Hepatocyte (in vitro differentiated cells): ENCODE measurements around the gene NFAT5. TPM values are rescaled to one million over a fixed set of nuclear protein-coding genes. Genes with fewer than 3 reads are reported as not detected.
"Not testable (repeated sequence)": the region's sequence is repeated elsewhere in the genome, so short reads cannot be mapped to it uniquely, and the experiment has no call there.

Experiments used
- DNase-seq: peaks from one replicate; pipeline ENCODE4 v3.0.0-alpha.2; 2016; ENCODE audit warnings: low spot score
- H2AFZ ChIP-seq: fragments of 200-600 bp; sonication (generic); 2 replicates; pipeline ENCODE4 v1.6.0; 2016; ENCODE audit warnings: antibody characterized with exemption, mild to moderate bottlenecking
- H3K27ac ChIP-seq: fragments of 200-600 bp; sonication (generic); 2 replicates; pipeline ENCODE4 v1.5.1; 2016; ENCODE audit warnings: mild to moderate bottlenecking
- H3K27me3 ChIP-seq: fragments of 200-600 bp; sonication (generic); 2 replicates; pipeline ENCODE4 v1.6.1; 2016
- H3K36me3 ChIP-seq: fragments of 200-600 bp; sonication (generic); replicated peaks from 2 replicates; pipeline ENCODE4 v1.5.1; 2016; ENCODE audit warnings: low read depth; ENCODE audit not compliant: insufficient read depth
- H3K4me1 ChIP-seq: fragments of 200-600 bp; sonication (generic); 2 replicates; pipeline ENCODE4 v1.5.1; 2016; ENCODE audit warnings: mild to moderate bottlenecking, moderate library complexity; ENCODE audit not compliant: insufficient read depth
- H3K4me2 ChIP-seq: fragments of 200-600 bp; sonication (generic); 2 replicates; pipeline ENCODE4 v1.6.0; 2016
- H3K4me3 ChIP-seq: fragments of 200-600 bp; sonication (generic); 2 replicates; pipeline ENCODE4 v1.5.1; 2016; ENCODE audit warnings: mild to moderate bottlenecking
- H3K79me2 ChIP-seq: fragments of 200-600 bp; sonication (generic); 2 replicates; pipeline ENCODE4 v1.6.0; 2017; ENCODE audit warnings: mild to moderate bottlenecking
- H3K9me2 ChIP-seq: fragments of 200-600 bp; sonication (generic); replicated peaks from 2 replicates; pipeline ENCODE4 v1.6.0; 2017; ENCODE audit warnings: mild to moderate bottlenecking; ENCODE audit not compliant: insufficient read depth
- H3K9me3 ChIP-seq: fragments of 200-600 bp; sonication (generic); 2 replicates; pipeline ENCODE4 v1.5.1; 2016; ENCODE audit warnings: low read depth, mild to moderate bottlenecking
- H4K20me1 ChIP-seq: fragments of 200-600 bp; sonication (generic); 2 replicates; pipeline ENCODE4 v1.6.0; 2016; ENCODE audit warnings: mild to moderate bottlenecking; ENCODE audit not compliant: insufficient read depth, poor library complexity, severe bottlenecking
- EZH2 ChIP-seq: fragments of 200-600 bp; sonication (generic); IDR thresholded peaks from 2 replicates; pipeline ENCODE4 v1.6.1; 2016; ENCODE audit warnings: antibody characterized with exemption, mild to moderate bottlenecking, borderline replicate concordance
- EZH2phosphoT487 ChIP-seq: fragments of 200-600 bp; sonication (generic); IDR thresholded peaks from one replicate; pipeline ENCODE4 v1.6.1; 2018; ENCODE audit warnings: antibody characterized with exemption, mild to moderate bottlenecking, low read depth, moderate library complexity; ENCODE audit not compliant: unreplicated experiment, severe bottlenecking
- WGBS: methylation state at CpG from one replicate; pipeline ENCODE4 v1.1.6; 2016; ENCODE audit warnings: low lambda C conversion rate; ENCODE audit errors: missing lambda C conversion rate; 5-methylcytosine and 5-hydroxymethylcytosine counted together
- polyA plus RNA-seq: library from polyadenylated mRNA; unstranded; fragments of >200 nt; fragmentation: Nextera tagmentation; extraction: Ambion mirVana; gene quantifications from 2 replicates; pipeline ENCODE4 v1.2.1, GENCODE V29; 2016
- total RNA-seq: library from RNA; depleted of rRNA; stranded (reverse); fragments of >200 nt; gene quantifications from 2 replicates; pipeline ENCODE4 v1.2.3, GENCODE V29; 2014
- TF ChIP-seq, protein P1 (sequence below): fragments of 200-600 bp; sonication (generic); IDR thresholded peaks from 2 replicates; pipeline ENCODE4 v1.5.1; 2016; ENCODE audit warnings: antibody characterized with exemption, mild to moderate bottlenecking; ENCODE audit not compliant: poor library complexity

NFAT5 gene
- total and polyA plus RNA-seq, 2 experiments from 2014 or later, result 9.2 to 30.7 TPM

DNA sequence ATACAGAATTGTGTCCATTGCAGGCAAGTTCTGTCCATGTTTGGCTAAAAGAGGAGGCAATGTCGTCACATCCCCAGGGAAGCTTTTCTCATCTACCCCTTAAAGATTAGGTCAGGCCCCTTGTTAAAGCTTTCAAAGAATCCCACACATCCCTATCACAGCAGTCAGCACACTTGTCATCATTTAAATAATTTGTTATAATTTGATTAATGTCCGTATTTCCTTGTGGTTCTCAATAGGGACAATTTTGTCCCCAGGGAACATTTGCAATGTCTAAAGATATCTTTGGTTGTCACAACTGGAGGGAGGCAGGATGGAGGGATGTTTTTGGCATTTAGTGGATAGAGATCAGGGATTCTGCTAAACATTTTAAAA, 28.1 kb upstream of the NFAT5 start:
- no peak for DNase-seq
- no peak overlapping the region for H2AFZ ChIP-seq
- no peaks in the 10 kb centered on the region for H3K4me1 ChIP-seq
- no peaks in the 10 kb centered on the region for H3K9me2 ChIP-seq
- H3K27me3 ChIP-seq, result no peaks in the 10 kb centered on the region
- H3K36me3 ChIP-seq, result no peaks in the 10 kb centered on the region
- no peaks in the 10 kb centered on the region for H3K9me3 ChIP-seq
- no peak overlapping the region for H3K4me2 ChIP-seq
- no peak overlapping the region for H3K27ac ChIP-seq
- no peaks in the 10 kb centered on the region for H4K20me1 ChIP-seq
- no peak for TF ChIP-seq EZH2
- no peak for TF ChIP-seq EZH2phosphoT487
- TF ChIP-seq, protein P1, sequence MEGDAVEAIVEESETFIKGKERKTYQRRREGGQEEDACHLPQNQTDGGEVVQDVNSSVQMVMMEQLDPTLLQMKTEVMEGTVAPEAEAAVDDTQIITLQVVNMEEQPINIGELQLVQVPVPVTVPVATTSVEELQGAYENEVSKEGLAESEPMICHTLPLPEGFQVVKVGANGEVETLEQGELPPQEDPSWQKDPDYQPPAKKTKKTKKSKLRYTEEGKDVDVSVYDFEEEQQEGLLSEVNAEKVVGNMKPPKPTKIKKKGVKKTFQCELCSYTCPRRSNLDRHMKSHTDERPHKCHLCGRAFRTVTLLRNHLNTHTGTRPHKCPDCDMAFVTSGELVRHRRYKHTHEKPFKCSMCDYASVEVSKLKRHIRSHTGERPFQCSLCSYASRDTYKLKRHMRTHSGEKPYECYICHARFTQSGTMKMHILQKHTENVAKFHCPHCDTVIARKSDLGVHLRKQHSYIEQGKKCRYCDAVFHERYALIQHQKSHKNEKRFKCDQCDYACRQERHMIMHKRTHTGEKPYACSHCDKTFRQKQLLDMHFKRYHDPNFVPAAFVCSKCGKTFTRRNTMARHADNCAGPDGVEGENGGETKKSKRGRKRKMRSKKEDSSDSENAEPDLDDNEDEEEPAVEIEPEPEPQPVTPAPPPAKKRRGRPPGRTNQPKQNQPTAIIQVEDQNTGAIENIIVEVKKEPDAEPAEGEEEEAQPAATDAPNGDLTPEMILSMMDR, result no peak
- H3K79me2 ChIP-seq, result no peaks in the 10 kb centered on the region
- no peak overlapping the region for H3K4me3 ChIP-seq
- WGBS, result 66% methylated on average over 2 of the region's 2 CpGs

DNA sequence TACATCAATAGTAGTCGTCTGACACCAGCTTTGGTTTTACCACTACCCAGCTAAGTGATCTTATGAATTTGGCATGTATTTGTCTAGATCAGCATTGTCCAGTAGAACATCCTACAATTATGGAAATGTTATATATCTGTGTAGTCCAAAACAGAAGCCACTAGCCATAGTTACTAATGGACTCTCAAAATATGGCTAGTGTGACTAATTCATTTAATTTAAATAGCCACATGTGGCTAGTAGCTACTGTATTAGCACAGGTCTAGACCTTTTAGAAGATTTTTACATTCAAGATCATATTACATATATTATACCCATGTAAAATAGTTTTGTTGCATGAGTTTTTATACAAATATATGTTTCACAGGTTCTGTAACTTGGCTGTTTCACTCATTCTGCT, 27.0 kb upstream of the NFAT5 start:
- no peaks in the 10 kb centered on the region for H3K27me3 ChIP-seq
- no peaks in the 10 kb centered on the region for H3K36me3 ChIP-seq
- H2AFZ ChIP-seq, result no peak overlapping the region
- no peak overlapping the region for H3K27ac ChIP-seq
- no peaks in the 10 kb centered on the region for H3K9me2 ChIP-seq
- H4K20me1 ChIP-seq, result no peaks in the 10 kb centered on the region
- H3K9me3 ChIP-seq, result no peaks in the 10 kb centered on the region
- DNase-seq, result no peak
- H3K79me2 ChIP-seq, result no peaks in the 10 kb centered on the region
- no peak for TF ChIP-seq EZH2
- TF ChIP-seq, protein P1, result no peak
- no peak for TF ChIP-seq EZH2phosphoT487
- WGBS, result 82% methylated on average over 1 of the region's 1 CpG
- H3K4me2 ChIP-seq, result no peak overlapping the region
- no peaks in the 10 kb centered on the region for H3K4me1 ChIP-seq
- H3K4me3 ChIP-seq, result no peak overlapping the region

DNA sequence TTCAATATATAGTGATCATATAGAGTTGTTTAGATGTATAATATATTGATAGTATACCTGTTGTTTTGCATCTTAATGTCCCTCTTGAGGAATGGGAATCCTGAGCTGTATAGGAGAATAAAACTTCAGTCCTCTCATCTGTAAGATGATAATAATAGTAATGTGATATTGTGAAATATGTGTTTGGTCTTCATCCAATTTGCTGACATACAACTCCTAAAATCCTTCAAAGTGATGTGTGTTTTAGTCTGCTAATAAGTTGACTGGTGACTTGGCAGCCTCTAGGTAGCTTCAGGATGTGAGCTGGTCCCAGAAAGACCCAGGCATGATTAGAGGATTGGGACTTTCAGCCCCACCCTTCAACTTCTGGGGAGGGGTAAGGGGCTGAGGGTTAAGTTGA, 22.8 kb upstream of the NFAT5 start:
- H3K4me2 ChIP-seq, result no peak overlapping the region
- no peaks in the 10 kb centered on the region for H3K36me3 ChIP-seq
- H3K79me2 ChIP-seq, result no peaks in the 10 kb centered on the region
- H3K9me2 ChIP-seq, result no peaks in the 10 kb centered on the region
- H3K27me3 ChIP-seq, result no peaks in the 10 kb centered on the region
- no peak overlapping the region for H3K4me3 ChIP-seq
- no peaks in the 10 kb centered on the region for H3K4me1 ChIP-seq
- TF ChIP-seq EZH2, result no peak
- TF ChIP-seq, protein P1, result no peak
- TF ChIP-seq EZH2phosphoT487, result no peak
- H2AFZ ChIP-seq, result no peak overlapping the region
- no peaks in the 10 kb centered on the region for H3K9me3 ChIP-seq
- DNase-seq, result no peak
- no peaks in the 10 kb centered on the region for H4K20me1 ChIP-seq
- no peak overlapping the region for H3K27ac ChIP-seq

DNA sequence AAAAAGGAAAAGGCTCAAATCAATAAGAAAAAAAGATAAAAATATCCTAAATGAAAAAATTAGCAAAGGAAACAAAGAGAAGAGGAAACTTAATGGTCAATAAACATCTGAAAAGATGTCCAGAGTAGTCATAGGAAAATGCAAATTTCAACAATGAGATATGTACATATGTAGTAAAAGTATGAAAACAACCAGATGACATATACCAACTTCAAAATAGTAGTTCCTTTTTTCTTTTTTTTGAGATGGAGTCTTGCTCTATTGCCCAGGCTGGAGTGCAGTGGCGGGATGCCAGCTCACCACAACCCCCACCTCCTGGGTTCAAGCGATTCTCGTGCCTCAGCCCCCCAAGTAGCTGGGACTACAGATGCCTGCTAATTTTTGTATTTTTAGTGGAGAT, 21.7 kb upstream of the NFAT5 start:
- Histone ChIP-seq H3K79me2 (no peaks in the 10 kb centered on the region), H3K9me2 (no peaks in the 10 kb centered on the region), H3K36me3 (no peaks in the 10 kb centered on the region), H2AFZ (no peak overlapping the region), H3K4me3 (no peak overlapping the region), H3K27me3 (no peaks in the 10 kb centered on the region), H3K4me2 (no peak overlapping the region), H3K9me3 (no peaks in the 10 kb centered on the region), H4K20me1 (no peaks in the 10 kb centered on the region), H3K27ac (no peak overlapping the region), H3K4me1 (no peaks in the 10 kb centered on the region)
- WGBS, result 90% methylated on average over 3 of the region's 3 CpGs
- no peak for TF ChIP-seq EZH2phosphoT487
- TF ChIP-seq, protein P1, result no peak
- DNase-seq, result no peak

DNA sequence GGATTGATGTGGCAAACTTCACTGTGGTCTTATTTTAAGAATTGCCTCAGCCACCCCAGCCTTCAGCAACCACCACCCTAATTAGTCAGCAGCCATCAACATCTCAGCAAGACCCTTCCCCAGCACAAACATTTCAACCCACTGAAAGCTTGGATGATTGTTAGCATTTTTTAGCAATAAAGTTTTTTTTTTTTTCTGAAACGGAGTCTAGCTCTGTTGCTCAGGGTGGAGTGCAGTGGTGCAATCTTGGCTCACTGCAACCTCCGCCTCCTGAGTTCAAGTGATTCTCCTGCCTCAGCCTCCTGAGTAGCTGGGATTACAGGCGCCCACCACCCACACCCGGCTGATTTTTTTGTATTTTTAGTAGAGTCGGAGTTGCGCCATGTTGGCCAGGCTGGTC, 19.1 kb upstream of the NFAT5 start:
- H3K27ac ChIP-seq, H2AFZ ChIP-seq, H3K4me3 ChIP-seq, H3K4me2 ChIP-seq, DNase-seq, H3K4me1 ChIP-seq, H3K36me3 ChIP-seq, H3K27me3 ChIP-seq, H4K20me1 ChIP-seq, H3K9me2 ChIP-seq, H3K9me3 ChIP-seq, H3K79me2 ChIP-seq: not testable (repeated sequence)
- 98% methylated on average over 6 of the region's 6 CpGs for WGBS
